Bronchial epithelial cell (primary cell): Measurements from ENCODE around the gene WFS1. TPM values are rescaled to one million over a fixed set of nuclear protein-coding genes. Genes with fewer than 3 reads are reported as not detected.

Source experiments
- DNase-seq: peaks from one replicate; pipeline ENCODE4 v3.0.0-alpha.2; 2010; ENCODE audit warnings: low read depth
- FAIRE-seq: peaks from 2 replicates; lab custom pipeline; 2011; peaks lifted over from hg19 to GRCh38; lab: Jason Lieb, UNC
- H3K27me3 ChIP-seq: 2 replicates; pipeline ENCODE4 v1.5.1; 2011; ENCODE audit warnings: low read length; ENCODE audit not compliant: control insufficient read depth, insufficient read depth
- H3K36me3 ChIP-seq: 2 replicates; pipeline ENCODE4 v1.5.1; 2011; ENCODE audit warnings: low read length; ENCODE audit not compliant: control insufficient read depth, insufficient read depth
- H3K4me3 ChIP-seq: 2 replicates; pipeline ENCODE4 v1.5.1; 2011; ENCODE audit warnings: mild to moderate bottlenecking, low read depth, low read length, control low read depth
- CTCF ChIP-seq: IDR thresholded peaks from 2 replicates; pipeline ENCODE4 v1.5.1; 2011; ENCODE audit warnings: mild to moderate bottlenecking, moderate library complexity, low read length, control low read depth, inconsistent platforms; ENCODE audit not compliant: insufficient read depth, severe bottlenecking
- total RNA-seq: library from RNA; depleted of rRNA; stranded (reverse); fragments of >200 nt; gene quantifications from 2 replicates; pipeline ENCODE4 v1.2.1, GENCODE V29; 2014

WFS1 gene
- total RNA-seq, 1 donor from 2014 or later: 7.9 TPM

GRCh38 chr4:6328526-6328925 lies 58.9 kb downstream of the WFS1 start:
- Histone ChIP-seq H3K4me3 (no peak overlapping the region), H3K27me3 (no peaks in the 10 kb centered on the region), H3K36me3 (no peaks in the 10 kb centered on the region)
- no peak for DNase-seq
- no peak for FAIRE-seq
- TF ChIP-seq CTCF: no peak

- Histone ChIP-seq H3K4me3 (no peak overlapping the region), H3K27me3 (no peaks in the 10 kb centered on the region), H3K36me3 (no peaks in the 10 kb centered on the region)
- no peak for TF ChIP-seq CTCF
- no peak for FAIRE-seq
- DNase-seq: no peak
These were observed 60.1 kb downstream of the WFS1 start for GRCh38 chr4:6329478-6330383.

- Histone ChIP-seq H3K36me3 (no peaks in the 10 kb centered on the region), H3K4me3 (no peak overlapping the region), H3K27me3 (no peaks in the 10 kb centered on the region)
- no peak for TF ChIP-seq CTCF
- FAIRE-seq: no peak
- no peak for DNase-seq
These were observed 60.7 kb downstream of the WFS1 start for GRCh38 chr4:6330384-6330767.

DNA sequence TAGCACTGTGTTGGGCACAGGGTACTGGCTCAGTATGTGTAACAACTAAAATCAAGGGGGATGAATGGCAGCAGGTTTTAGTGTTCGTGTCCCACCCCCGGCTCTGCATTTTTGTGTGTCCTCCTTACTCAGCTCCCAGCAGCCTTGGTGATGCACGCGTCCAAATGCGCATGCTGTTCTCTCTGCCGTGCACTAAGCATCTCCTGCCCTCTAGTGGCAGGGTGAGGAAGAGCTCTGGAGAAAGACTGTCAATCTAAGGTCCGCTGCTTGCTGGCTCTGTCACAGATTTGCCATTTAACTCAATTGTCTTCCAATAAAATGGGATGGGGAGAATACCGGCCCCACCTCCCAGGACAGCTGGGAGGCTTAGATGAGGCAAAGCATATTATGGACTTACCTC lies 61.4 kb downstream of the WFS1 start:
- DNase-seq (no peak), FAIRE-seq (no peak)
- no peaks in the 10 kb centered on the region for H3K36me3 ChIP-seq
- peak; percentile 72 for TF ChIP-seq CTCF
- no peaks in the 10 kb centered on the region for H3K27me3 ChIP-seq
- no peak overlapping the region for H3K4me3 ChIP-seq

- FAIRE-seq (no peak), DNase-seq (no peak)
- H3K36me3 ChIP-seq: no peaks in the 10 kb centered on the region
- TF ChIP-seq CTCF: no peak
- H3K27me3 ChIP-seq: no peaks in the 10 kb centered on the region
- no peak overlapping the region for H3K4me3 ChIP-seq
These were observed 61.8 kb downstream of the WFS1 start for GRCh38 chr4:6331468-6331867.
